ENCODE data around the gene BPIFB6.

Gene BPIFB6

GRCh38 chr20:33093074-33093473, 61.6 kb downstream of the BPIFB6 start:
- no peak for DNase-seq

GRCh38 chr20:33093582-33093981, 62.1 kb downstream of the BPIFB6 start:
- no peak for DNase-seq
